Common myeloid progenitor, CD34-positive (primary cell): ENCODE measurements around the gene KDM4C.

Experiments
- CTCF ChIA-PET: fragments of 350-600 bp; sonication (Branson Sonifier 250); formaldehyde crosslinking; loops from one replicate; lab custom pipeline; 2021; ENCODE audit warnings: antibody characterized with exemption; lab: Charles Lee
- POLR2A ChIA-PET: fragments of 350-600 bp; sonication (Branson Sonifier 250); formaldehyde crosslinking; loops from one replicate; lab custom pipeline; 2021; ENCODE audit warnings: antibody characterized with exemption; lab: Charles Lee
- DNase-seq, 3 donors: peaks; one replicate each; pipeline versions ENCODE4 v3.0.0 to v3.0.0-alpha.2; 2013
- H3K27ac ChIP-seq, 2 experiments: 1 replicate in 1 of 2; 2 replicates in 1 of 2; pipeline ENCODE4 v1.7.0; 2013; ENCODE audit warnings: inconsistent platforms in 2 of 2, low read length in 2 of 2, mild to moderate bottlenecking in 2 of 2, low read depth in 1 of 2, moderate library complexity in 1 of 2; ENCODE audit not compliant: severe bottlenecking in 2 of 2, insufficient read depth in 1 of 2, poor library complexity in 1 of 2
- H3K27me3 ChIP-seq, 5 experiments: replicated peaks in 2 of 5; 1 replicate in 3 of 5; 2 replicates in 2 of 5; pipeline versions ENCODE4 v1.6.1 to v1.7.0; 2013; ENCODE audit warnings: low read length in 4 of 5, mild to moderate bottlenecking in 2 of 5, moderate library complexity in 2 of 5, inconsistent platforms in 1 of 5; ENCODE audit not compliant: insufficient read depth in 5 of 5, control insufficient read depth in 4 of 5
- H3K36me3 ChIP-seq, 4 experiments: 1 replicate in 2 of 4; 2 replicates in 2 of 4; pipeline versions ENCODE4 v1.6.1 to v1.7.0; 2013; ENCODE audit warnings: low read length in 3 of 4, control low read depth in 1 of 4, mild to moderate bottlenecking in 1 of 4; ENCODE audit not compliant: control insufficient read depth in 4 of 4, insufficient read depth in 4 of 4
- H3K4me1 ChIP-seq, 4 experiments: 1 replicate in 3 of 4; 2 replicates in 1 of 4; pipeline versions ENCODE4 v1.6.1 to v1.7.1; 2013; ENCODE audit warnings: low read length in 3 of 4, mild to moderate bottlenecking in 3 of 4, control low read depth in 1 of 4, inconsistent platforms in 1 of 4, moderate library complexity in 1 of 4; ENCODE audit not compliant: control insufficient read depth in 4 of 4, insufficient read depth in 4 of 4; ENCODE audit errors: control extremely low read depth in 1 of 4
- H3K4me3 ChIP-seq, 7 experiments: 1 replicate in 4 of 7; 2 replicates in 3 of 7; pipeline versions ENCODE4 v1.5.1 to v1.7.0; 2013; ENCODE audit warnings: mild to moderate bottlenecking in 7 of 7, low read length in 6 of 7, moderate library complexity in 6 of 7, inconsistent platforms in 2 of 7, low read depth in 2 of 7, control low read depth in 1 of 7; ENCODE audit not compliant: insufficient read depth in 4 of 7, control insufficient read depth in 1 of 7; ENCODE audit errors: extremely low read depth in 1 of 7
- H3K9me3 ChIP-seq, 5 experiments: 1 replicate in 4 of 5; 2 replicates in 1 of 5; pipeline versions ENCODE4 v1.6.1 to v1.7.1; 2013; ENCODE audit warnings: low read length in 4 of 5, mild to moderate bottlenecking in 2 of 5, inconsistent platforms in 1 of 5, low read depth in 1 of 5, moderate library complexity in 1 of 5; ENCODE audit not compliant: control insufficient read depth in 4 of 5, insufficient read depth in 2 of 5; ENCODE audit errors: control extremely low read depth in 1 of 5
- WGBS: methylation state at CpG from one replicate; pipeline ENCODE4 v1.1.5; 2013; ENCODE audit not compliant: insufficient coverage; 5-methylcytosine and 5-hydroxymethylcytosine counted together

KDM4C gene

DNA sequence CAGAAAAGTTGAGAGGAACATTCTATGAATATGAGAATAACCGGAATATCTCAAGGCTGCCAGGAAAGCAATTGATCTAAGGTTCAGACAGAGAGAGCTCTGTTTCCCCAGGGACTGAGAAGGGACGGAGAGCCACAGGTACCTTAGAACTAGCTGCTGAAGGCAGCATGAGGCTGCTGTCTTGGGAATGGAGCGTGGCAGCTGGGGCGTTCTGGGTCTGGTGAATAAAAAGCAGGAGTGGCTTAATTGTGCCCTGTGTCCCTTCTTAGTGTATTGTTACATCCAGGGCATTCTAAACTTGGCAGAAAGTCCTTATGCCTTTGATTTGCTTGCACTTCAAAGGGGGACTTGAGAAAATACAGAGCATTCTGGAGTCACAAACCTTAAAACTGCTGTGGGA lies 434.5 kb downstream of the KDM4C start:
- ChIA-PET POLR2A (no interaction called here), CTCF (interaction anchor here (0.8 kb wide), 1 partner anchor 20 kb away, joined by 3 read pairs; no protein-coding TSS in a partner anchor)
- Histone ChIP-seq H3K4me3 (no peak overlapping the region), H3K4me1 (no peaks in the 10 kb centered on the region), H3K36me3 (no peaks in the 10 kb centered on the region), H3K9me3 (peaks cover 0 to 24% (median 6%) of the 10 kb centered on the region in 5 experiments), H3K27me3 (no peaks in the 10 kb centered on the region), H3K27ac (no peak overlapping the region)
- no peak for DNase-seq
- WGBS, result 100% methylated on average over 4 of the region's 4 CpGs

DNA sequence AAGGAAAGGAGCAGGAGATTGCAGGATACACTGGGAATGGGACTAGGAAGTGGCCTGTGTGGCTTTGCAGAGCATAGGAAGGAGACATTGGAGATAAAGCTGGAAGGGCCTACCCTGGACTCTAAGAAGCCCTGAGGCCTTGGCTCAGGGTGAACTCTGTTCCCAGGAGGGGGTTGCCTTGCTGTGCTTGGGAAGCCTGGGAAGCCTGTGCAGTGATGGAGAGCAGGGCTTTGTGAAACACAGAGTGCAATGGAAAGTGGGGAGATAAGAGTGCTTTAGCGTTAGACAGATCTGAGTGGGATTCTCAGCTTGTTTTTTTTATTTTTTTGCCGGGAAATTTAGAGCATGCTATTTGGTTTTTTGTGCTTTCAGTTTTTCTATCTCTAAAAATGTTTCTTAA lies 437.8 kb downstream of the KDM4C start:
- Histone ChIP-seq H3K4me3 (no peak overlapping the region), H3K27me3 (no peaks in the 10 kb centered on the region), H3K36me3 (no peaks in the 10 kb centered on the region), H3K9me3 (peaks cover 0 to 9% (median 0%) of the 10 kb centered on the region in 5 experiments), H3K4me1 (no peaks in the 10 kb centered on the region), H3K27ac (no peak overlapping the region)
- CTCF ChIA-PET, result interaction anchor here (0.7 kb wide), 1 partner anchor 143 kb away, joined by 3 read pairs; no protein-coding TSS in a partner anchor
- DNase-seq, result no peak
- POLR2A ChIA-PET, result no interaction called here
- WGBS, result no CpG with 5 or more reads among the region's 2 CpGs

DNA sequence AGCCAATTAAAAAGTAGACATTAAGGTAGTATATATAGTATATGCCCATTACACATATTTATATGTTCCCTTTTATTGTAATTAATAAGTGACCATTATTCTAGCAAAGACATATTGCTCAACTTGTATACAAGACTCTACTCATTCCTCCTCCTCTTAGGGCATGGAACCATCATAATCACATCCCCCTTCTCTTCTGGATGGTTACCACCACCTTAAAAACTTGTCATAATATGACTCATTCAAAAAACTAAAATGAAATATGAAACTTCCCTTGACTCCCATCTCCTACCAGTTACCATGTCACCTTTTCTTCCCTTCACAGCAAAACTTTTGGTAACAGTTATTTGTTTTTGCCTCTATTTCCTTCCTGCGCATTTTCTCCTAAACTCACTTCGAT lies 438.7 kb downstream of the KDM4C start:
- DNase-seq, result no peak
- H3K27me3 ChIP-seq, result no peaks in the 10 kb centered on the region
- whole genome bisulfite sequencing, result 100% methylated on average over 2 of the region's 2 CpGs
- H3K27ac ChIP-seq, result no peak overlapping the region
- H3K9me3 ChIP-seq, result peaks cover 0 to 1% (median 0%) of the 10 kb centered on the region in 5 experiments
- H3K36me3 ChIP-seq, result no peaks in the 10 kb centered on the region
- ChIA-PET POLR2A (no interaction called here), CTCF (no interaction called here)
- H3K4me1 ChIP-seq, result no peaks in the 10 kb centered on the region
- H3K4me3 ChIP-seq, result no peak overlapping the region

DNA sequence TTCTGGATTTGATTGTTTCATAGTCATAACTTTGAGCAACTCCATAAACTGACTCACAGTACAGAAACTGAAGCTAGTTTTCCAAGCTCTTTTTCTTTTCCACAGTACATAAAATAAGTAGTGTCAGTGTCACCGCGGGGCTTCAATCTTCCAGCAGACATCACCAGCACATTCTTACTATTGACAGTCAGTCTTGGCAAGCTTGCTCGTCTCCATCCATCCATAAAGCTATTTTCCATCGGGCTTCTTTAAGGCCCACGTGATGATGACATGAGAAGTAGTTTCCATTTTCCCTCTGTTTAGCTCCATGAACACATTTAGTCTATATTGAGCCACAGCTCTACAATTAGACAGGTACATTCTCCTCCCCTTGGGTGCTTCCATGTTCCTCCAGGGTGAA lies 443.4 kb downstream of the KDM4C start:
- CTCF ChIA-PET, result no interaction called here
- 89% methylated on average over 3 of the region's 5 CpGs for WGBS
- POLR2A ChIA-PET, result no interaction called here
- DNase-seq, result no peak
- H3K4me3 ChIP-seq, result no peak overlapping the region
- no peak overlapping the region for H3K27ac ChIP-seq
- H3K9me3 ChIP-seq, result no peaks in the 10 kb centered on the region
- H3K27me3 ChIP-seq, result peaks cover 0 to 4% (median 0%) of the 10 kb centered on the region in 5 experiments
- no peaks in the 10 kb centered on the region for H3K4me1 ChIP-seq
- no peaks in the 10 kb centered on the region for H3K36me3 ChIP-seq

DNA sequence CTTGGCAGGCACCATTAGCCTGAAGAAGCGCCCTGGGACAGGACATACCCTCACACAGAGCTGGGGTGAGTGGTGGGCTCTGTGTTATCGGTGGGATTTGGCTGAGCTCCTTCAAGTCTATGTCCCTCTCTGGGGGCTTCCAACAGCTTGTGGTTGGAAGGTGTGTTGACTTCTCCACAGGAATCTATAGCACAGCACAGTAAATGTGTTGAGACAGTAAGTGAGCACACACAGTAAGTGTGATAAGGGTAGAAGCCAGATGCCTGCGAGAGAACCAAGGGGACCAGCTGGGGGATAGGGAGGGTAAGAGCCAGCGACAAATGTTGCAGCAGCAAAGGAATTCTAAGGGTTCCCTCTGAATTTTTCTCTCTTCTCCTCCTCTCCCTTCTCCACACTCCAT lies 448.0 kb downstream of the KDM4C start:
- ChIA-PET POLR2A (no interaction called here), CTCF (no interaction called here)
- 96% methylated on average over 3 of the region's 4 CpGs for WGBS
- H3K27me3 ChIP-seq, result peaks cover 0 to 18% (median 7%) of the 10 kb centered on the region in 5 experiments
- H3K4me1 ChIP-seq, result no peaks in the 10 kb centered on the region
- no peak for DNase-seq
- H3K4me3 ChIP-seq, result no peak overlapping the region
- peaks cover 0 to 2% (median 0%) of the 10 kb centered on the region in 5 experiments for H3K9me3 ChIP-seq
- no peaks in the 10 kb centered on the region for H3K36me3 ChIP-seq
- no peak overlapping the region for H3K27ac ChIP-seq

DNA sequence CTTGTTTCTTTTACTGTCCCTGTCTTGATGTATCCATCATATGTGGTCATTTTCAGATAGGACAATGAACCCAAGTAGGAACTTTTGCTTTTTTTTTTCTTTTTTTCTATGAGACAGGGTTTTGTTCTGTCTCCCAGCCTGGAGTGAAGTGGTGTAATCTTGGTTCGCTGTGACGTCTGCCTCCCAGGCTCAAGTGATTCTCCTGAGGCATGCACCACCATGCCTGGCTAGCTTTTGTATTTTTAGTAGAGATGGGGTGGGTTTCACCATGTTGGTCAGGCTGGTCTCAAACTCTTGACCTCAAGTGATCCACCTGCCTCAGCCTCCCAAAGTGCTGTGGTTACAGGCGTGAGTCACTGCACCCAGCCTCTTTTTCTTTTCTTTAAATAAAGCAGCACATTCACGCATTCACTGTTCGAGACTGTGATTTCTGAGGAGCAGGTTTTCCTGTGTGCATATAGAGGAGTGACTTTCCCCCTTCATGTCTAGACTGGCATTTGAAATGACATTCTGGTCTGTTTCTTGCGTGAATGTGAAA lies 448.5 kb downstream of the KDM4C start:
- DNase-seq, result no peak
- CTCF ChIA-PET, result no interaction called here
- Histone ChIP-seq H3K27ac (no peak overlapping the region), H3K27me3 (peaks cover 0 to 23% (median 9%) of the 10 kb centered on the region in 5 experiments), H3K9me3 (peaks cover 0 to 2% (median 0%) of the 10 kb centered on the region in 5 experiments), H3K4me1 (no peaks in the 10 kb centered on the region), H3K4me3 (no peak overlapping the region), H3K36me3 (no peaks in the 10 kb centered on the region)
- POLR2A ChIA-PET, result no interaction called here
- 96% methylated on average over 6 of the region's 6 CpGs for WGBS

DNA sequence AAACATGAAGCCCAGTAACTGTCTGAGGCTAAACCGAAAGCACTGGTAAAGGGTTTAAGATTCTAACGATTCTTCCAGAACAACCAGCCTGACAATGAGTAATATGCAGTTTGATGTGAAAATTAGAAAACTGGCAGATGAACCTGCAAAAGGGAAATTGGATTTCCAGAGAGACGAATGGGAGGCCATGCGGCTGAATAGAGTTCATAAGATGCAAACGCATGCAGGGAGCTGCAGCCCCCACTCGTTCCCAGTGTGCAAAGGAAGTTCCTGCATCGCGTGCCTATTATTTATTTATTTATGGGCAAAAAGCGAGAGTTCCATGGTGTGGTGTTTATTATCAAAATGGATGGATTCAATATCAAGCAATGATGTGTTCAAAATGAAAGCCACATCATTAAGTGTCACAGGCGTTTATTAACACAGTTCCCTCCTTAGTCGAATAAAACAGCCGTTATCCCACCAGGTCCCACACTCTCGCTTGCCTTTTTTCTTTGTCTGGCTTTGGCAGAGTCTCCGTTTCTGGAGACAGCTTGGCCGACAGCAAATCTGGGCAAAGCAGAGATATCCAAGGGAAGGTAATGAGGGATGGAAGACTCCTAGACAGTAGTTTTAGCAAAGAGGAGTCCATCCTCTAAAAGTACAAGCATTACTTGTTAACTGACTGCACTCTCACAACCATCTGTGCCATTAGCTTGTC lies 451.4 kb downstream of the KDM4C start:
- no peaks in the 10 kb centered on the region for H3K4me1 ChIP-seq

More for the DNA sequence above, 451.4 kb downstream of the KDM4C start:
- peaks cover 0 to 38% (median 18%) of the 10 kb centered on the region in 5 experiments for H3K27me3 ChIP-seq
- CTCF ChIA-PET, result no interaction called here
- peaks cover 0 to 2% (median 0%) of the 10 kb centered on the region in 5 experiments for H3K9me3 ChIP-seq
- 97% methylated on average over 9 of the region's 15 CpGs for WGBS
- no peak overlapping the region for H3K4me3 ChIP-seq
- no peak for DNase-seq
- POLR2A ChIA-PET, result no interaction called here
- H3K27ac ChIP-seq, result no peak overlapping the region
- no peaks in the 10 kb centered on the region for H3K36me3 ChIP-seq
